Astrocyte of the cerebellum (primary cell): Measurements from ENCODE around the gene NHEJ1.

Source experiments
- DNase-seq: peaks from one replicate; pipeline ENCODE4 v3.0.0-alpha.2; 2011; ENCODE audit warnings: low read depth
- H3K4me3 ChIP-seq: 2 replicates; pipeline ENCODE4 v1.5.1; 2011; ENCODE audit warnings: mild to moderate bottlenecking, low read depth, low read length, moderate library complexity
- in situ Hi-C: cut with HindIII; loops from 2 replicates; pipeline ENCODE4 v1.10.0; 2017; ENCODE audit warnings: low sequenced_read_pairs
- TF ChIP-seq, protein P1 (sequence below): IDR thresholded peaks from 2 replicates; pipeline ENCODE4 v1.5.1; 2012; ENCODE audit warnings: low read length, low read depth, moderate library complexity, mild to moderate bottlenecking; ENCODE audit errors: missing control alignments

NHEJ1 gene

DNA sequence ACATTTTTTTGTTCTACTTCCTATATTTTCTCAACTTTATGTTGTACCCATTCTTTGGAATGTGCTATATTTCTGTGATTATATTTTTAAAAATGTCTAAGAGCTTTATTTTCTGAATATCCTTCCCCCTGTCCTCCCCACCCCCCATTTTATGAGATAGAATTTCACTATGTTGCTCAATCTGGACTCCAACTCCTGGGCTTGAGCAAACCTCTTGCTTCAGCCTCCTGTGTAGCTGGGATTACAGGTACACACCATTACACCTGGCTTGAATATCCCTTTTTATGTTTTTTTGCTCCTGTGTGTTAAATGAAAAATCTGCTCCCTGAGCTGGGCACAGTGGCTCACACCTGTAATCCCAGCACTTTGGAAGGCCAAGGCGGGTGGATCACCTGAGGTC is 36.8 kb upstream of the NHEJ1 start:
- in situ Hi-C loops = no loop called here
- no peak overlapping the region for H3K4me3 ChIP-seq
- no peak for DNase-seq
- TF ChIP-seq, protein P1, sequence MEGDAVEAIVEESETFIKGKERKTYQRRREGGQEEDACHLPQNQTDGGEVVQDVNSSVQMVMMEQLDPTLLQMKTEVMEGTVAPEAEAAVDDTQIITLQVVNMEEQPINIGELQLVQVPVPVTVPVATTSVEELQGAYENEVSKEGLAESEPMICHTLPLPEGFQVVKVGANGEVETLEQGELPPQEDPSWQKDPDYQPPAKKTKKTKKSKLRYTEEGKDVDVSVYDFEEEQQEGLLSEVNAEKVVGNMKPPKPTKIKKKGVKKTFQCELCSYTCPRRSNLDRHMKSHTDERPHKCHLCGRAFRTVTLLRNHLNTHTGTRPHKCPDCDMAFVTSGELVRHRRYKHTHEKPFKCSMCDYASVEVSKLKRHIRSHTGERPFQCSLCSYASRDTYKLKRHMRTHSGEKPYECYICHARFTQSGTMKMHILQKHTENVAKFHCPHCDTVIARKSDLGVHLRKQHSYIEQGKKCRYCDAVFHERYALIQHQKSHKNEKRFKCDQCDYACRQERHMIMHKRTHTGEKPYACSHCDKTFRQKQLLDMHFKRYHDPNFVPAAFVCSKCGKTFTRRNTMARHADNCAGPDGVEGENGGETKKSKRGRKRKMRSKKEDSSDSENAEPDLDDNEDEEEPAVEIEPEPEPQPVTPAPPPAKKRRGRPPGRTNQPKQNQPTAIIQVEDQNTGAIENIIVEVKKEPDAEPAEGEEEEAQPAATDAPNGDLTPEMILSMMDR = no peak

DNA sequence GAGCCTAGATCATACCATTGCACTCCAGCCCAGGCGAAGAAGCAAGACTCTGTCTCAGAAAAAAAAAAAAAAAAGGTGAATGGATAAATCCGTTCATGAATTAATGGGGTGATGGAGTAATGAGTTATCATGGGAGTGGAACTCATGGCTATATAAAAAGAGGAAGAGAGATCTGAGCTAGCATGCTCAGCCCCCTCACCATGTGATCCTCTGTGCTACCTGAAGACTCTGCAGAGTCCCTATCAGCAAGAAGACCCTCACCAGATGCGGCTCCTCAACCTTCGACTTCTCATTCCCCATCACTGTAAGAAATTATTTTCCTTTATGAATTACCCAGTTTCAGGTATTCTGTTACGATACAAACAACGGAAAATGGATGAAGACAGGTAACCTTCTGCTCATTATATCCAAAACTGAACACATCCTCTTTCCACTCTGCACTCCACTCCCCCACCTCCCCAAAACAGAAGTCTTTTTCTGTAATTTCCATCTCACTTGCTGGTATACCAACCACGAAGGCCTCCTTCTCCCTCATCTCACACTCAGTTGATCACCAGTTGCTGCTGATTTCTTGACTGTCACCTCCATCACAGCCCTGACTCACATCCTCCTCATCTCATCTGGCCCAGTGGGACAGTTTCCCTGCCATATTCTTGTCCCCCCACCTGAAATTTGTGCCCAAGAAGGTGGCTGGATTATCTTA is 26.3 kb upstream of the NHEJ1 start:
- no peak overlapping the region for H3K4me3 ChIP-seq
- DNase-seq = no peak
- in situ Hi-C loops = no loop called here
- TF ChIP-seq, protein P1 = no peak

DNA sequence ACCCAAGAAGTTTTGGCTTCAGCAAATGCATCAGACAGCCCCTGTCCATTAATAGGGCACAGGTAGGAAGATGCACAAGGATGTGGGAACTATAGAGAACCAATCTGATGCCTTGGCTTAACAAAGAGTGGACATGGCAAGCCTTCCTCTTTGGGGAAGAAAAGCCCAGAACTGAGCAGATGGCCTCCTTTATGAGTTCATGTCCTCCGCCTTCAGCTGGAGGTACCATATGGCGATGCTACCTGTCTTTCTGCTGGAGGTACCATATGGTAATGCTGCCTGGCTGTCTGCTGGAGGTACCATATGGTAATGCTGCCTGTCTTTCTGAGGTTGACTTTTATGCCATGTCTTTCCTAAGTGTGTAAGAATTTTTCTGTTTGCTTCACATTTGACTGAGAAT is 23.5 kb upstream of the NHEJ1 start:
- DNase-seq = no peak
- TF ChIP-seq, protein P1 = no peak
- H3K4me3 ChIP-seq = no peak overlapping the region
- in situ Hi-C loops = loop anchor here (5.0 kb wide), 1 partner anchor 43 kb away; the partner anchor contains the start of genes ANKZF1 and ATG9A

DNA sequence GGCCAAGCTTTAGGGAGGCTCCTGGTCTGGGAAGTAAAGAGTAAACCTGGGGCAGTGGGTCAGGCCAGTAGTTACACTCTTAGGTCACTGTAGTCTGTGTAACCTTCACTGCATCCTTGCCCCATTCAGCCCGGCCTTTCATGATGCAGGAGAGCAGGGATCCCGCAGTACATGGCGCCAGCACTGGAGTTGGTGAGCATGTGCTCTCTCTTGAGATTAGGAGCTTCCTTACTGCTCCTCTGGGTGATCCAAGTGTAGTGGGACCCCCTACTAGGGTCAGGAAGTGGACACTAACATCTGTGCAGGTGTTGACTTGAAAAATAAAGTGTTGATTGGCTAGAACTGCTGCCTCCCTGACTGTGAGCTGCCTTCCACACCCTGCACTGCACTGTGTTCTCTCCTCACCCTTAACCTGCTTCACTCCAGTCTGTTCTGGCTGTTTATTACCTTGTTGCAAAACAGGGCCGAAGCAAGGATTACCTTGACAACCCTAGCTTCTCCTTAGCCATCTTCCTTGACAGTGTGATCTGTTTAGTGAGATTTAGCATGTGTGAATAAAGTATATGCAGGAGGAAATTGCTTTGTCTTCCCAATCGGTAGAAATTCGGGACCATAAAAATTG is 22.6 kb upstream of the NHEJ1 start:
- TF ChIP-seq, protein P1 = no peak
- H3K4me3 ChIP-seq = no peak overlapping the region
- in situ Hi-C loops = loop anchor here (5.0 kb wide), 1 partner anchor 44 kb away; the partner anchor contains the start of genes ANKZF1 and ATG9A
- DNase-seq = no peak

DNA sequence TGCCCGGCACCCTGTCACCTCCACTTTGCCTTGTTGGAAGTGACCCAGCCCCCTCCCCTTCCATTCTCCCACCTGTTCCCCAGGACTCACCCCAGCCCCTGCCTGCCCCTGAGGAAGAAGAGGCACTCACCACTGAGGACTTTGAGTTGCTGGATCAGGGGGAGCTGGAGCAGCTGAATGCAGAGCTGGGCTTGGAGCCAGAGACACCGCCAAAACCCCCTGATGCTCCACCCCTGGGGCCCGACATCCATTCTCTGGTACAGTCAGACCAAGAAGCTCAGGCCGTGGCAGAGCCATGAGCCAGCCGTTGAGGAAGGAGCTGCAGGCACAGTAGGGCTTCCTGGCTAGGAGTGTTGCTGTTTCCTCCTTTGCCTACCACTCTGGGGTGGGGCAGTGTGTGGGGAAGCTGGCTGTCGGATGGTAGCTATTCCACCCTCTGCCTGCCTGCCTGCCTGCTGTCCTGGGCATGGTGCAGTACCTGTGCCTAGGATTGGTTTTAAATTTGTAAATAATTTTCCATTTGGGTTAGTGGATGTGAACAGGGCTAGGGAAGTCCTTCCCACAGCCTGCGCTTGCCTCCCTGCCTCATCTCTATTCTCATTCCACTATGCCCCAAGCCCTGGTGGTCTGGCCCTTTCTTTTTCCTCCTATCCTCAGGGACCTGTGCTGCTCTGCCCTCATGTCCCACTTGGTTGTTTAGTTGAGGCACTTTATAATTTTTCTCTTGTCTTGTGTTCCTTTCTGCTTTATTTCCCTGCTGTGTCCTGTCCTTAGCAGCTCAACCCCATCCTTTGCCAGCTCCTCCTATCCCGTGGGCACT is 21.9 kb upstream of the NHEJ1 start:
- in situ Hi-C loops = loop anchor here (5.0 kb wide), 1 partner anchor 45 kb away; the partner anchor contains the start of genes ANKZF1 and ATG9A
- no peak for DNase-seq
- TF ChIP-seq, protein P1 = no peak
- no peak overlapping the region for H3K4me3 ChIP-seq

DNA sequence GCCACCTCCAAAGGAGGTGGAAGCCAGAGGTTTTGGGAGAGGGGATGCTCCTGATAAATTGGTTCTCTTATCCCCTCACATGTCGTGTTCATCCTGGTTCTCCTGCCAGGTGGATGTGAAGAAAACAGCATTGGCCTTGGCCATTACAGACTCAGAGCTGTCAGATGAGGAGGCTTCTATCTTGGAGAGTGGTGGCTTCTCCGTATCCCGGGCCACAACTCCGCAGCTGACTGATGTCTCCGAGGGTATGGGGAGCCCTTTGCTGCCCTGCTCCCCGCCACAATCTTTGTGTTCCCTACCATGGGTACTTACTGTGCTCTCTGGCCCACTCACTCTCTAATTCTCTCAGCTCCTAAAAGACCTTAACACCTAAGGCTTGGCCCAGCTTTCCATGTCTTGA is 20.9 kb upstream of the NHEJ1 start:
- in situ Hi-C loops = loop anchor here (5.0 kb wide), 1 partner anchor 46 kb away; the partner anchor contains the start of genes ANKZF1 and ATG9A
- H3K4me3 ChIP-seq = no peak overlapping the region
- TF ChIP-seq, protein P1 = no peak
- DNase-seq = no peak
